KMS-11 (cell line): Measurements from ENCODE around the gene TTC3.

Experiments
- H2AFZ ChIP-seq: fragments of 200-600 bp; sonication (generic); 2 replicates; pipeline ENCODE4 v1.6.1; 2016; ENCODE audit warnings: antibody characterized with exemption, mixed run types, low read depth
- H3K27ac ChIP-seq: fragments of 200-600 bp; sonication (generic); 2 replicates; pipeline ENCODE4 v1.6.1; 2016; ENCODE audit warnings: mild to moderate bottlenecking, mixed run types
- H3K27me3 ChIP-seq: fragments of 200-600 bp; sonication (generic); 2 replicates; pipeline ENCODE4 v1.6.1; 2017; ENCODE audit warnings: mild to moderate bottlenecking, low read depth, mixed run types, moderate library complexity; ENCODE audit not compliant: insufficient read depth
- H3K36me3 ChIP-seq: fragments of 200-600 bp; sonication (generic); 2 replicates; pipeline ENCODE4 v1.6.1; 2017; ENCODE audit warnings: mild to moderate bottlenecking, mixed run types; ENCODE audit not compliant: insufficient read depth
- H3K4me1 ChIP-seq: fragments of 200-600 bp; sonication (generic); 2 replicates; pipeline ENCODE4 v1.6.1; 2016; ENCODE audit warnings: mild to moderate bottlenecking, low read depth, mixed run types; ENCODE audit not compliant: poor library complexity, severe bottlenecking
- H3K4me2 ChIP-seq: fragments of 200-600 bp; sonication (generic); 2 replicates; pipeline ENCODE4 v1.7.0; 2016; ENCODE audit warnings: mild to moderate bottlenecking, mixed run types
- H3K4me3 ChIP-seq: fragments of 200-600 bp; sonication (generic); IDR thresholded peaks from 2 replicates; pipeline ENCODE4 v1.6.1; 2017; ENCODE audit warnings: low read depth, low read length, mixed read lengths; ENCODE audit not compliant: insufficient read depth
- H3K79me2 ChIP-seq: fragments of 200-600 bp; sonication (generic); 2 replicates; pipeline ENCODE4 v1.6.1; 2016; ENCODE audit warnings: low read depth, mixed run types; ENCODE audit not compliant: insufficient read depth
- H3K9ac ChIP-seq: fragments of 200-600 bp; sonication (generic); 2 replicates; pipeline ENCODE4 v1.6.1; 2016; ENCODE audit warnings: mild to moderate bottlenecking, mixed run types
- H4K20me1 ChIP-seq: fragments of 200-600 bp; sonication (generic); 2 replicates; pipeline ENCODE4 v1.6.1; 2016; ENCODE audit warnings: mild to moderate bottlenecking, mixed run types; ENCODE audit not compliant: insufficient read depth
- TF ChIP-seq, protein P1 (sequence below): fragments of 200-600 bp; sonication (generic); conservative IDR thresholded peaks from 2 replicates; pipeline ENCODE4 v1.6.1; 2017; ENCODE audit warnings: low read depth, mild to moderate bottlenecking, antibody characterized with exemption, low read length, moderate library complexity, mixed read lengths

TTC3 gene

DNA sequence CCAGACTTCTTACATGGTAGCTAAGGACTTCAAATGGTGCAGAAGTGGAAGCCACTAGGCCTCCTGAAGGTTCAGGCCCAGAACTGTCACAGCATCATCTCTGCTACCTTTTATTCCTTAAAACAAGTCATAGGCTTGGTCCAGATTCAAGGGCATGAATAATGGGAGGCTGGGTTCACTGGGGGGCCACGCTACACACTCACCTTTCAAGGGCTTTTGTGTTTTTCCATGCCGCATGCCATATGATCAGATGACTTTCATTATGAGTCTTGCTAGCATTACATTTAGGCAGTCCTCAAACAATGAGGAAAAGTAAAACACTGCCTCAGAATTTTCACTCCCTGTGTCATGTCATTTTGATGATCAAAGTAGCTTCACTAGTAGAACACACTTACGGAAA is 110.7 kb downstream of the TTC3 start:
- Histone ChIP-seq H3K36me3 (0 out of 2 replicates have a peak, but pooled peaks cover 3% of the 10 kb centered on the region), H3K4me2 (no peak overlapping the region)

GRCh38 chr21:37184784-37185593 is 111.9 kb downstream of the TTC3 start:
- peaks cover 3% of the 10 kb centered on the region; the same call in 1 of the 2 replicates for H3K36me3 ChIP-seq
- no peak overlapping the region for H3K4me3 ChIP-seq
- no peaks in the 10 kb centered on the region for H3K27me3 ChIP-seq
- H3K27ac ChIP-seq, result no peak overlapping the region
- TF ChIP-seq, protein P1, sequence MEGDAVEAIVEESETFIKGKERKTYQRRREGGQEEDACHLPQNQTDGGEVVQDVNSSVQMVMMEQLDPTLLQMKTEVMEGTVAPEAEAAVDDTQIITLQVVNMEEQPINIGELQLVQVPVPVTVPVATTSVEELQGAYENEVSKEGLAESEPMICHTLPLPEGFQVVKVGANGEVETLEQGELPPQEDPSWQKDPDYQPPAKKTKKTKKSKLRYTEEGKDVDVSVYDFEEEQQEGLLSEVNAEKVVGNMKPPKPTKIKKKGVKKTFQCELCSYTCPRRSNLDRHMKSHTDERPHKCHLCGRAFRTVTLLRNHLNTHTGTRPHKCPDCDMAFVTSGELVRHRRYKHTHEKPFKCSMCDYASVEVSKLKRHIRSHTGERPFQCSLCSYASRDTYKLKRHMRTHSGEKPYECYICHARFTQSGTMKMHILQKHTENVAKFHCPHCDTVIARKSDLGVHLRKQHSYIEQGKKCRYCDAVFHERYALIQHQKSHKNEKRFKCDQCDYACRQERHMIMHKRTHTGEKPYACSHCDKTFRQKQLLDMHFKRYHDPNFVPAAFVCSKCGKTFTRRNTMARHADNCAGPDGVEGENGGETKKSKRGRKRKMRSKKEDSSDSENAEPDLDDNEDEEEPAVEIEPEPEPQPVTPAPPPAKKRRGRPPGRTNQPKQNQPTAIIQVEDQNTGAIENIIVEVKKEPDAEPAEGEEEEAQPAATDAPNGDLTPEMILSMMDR, result no peak
- no peaks in the 10 kb centered on the region for H3K4me1 ChIP-seq
- no peaks in the 10 kb centered on the region for H4K20me1 ChIP-seq
- H2AFZ ChIP-seq, result no peak overlapping the region
- no peak overlapping the region for H3K4me2 ChIP-seq
- no peaks in the 10 kb centered on the region for H3K79me2 ChIP-seq
- H3K9ac ChIP-seq, result no peak overlapping the region

More for the DNA sequence above, 110.7 kb downstream of the TTC3 start:
- Histone ChIP-seq H3K79me2 (no peaks in the 10 kb centered on the region), H2AFZ (no peak overlapping the region), H4K20me1 (no peaks in the 10 kb centered on the region), H3K4me3 (no peak overlapping the region), H3K27ac (no peak overlapping the region), H3K4me1 (no peaks in the 10 kb centered on the region), H3K9ac (no peak overlapping the region), H3K27me3 (no peaks in the 10 kb centered on the region)
- TF ChIP-seq, protein P1, result no peak

DNA sequence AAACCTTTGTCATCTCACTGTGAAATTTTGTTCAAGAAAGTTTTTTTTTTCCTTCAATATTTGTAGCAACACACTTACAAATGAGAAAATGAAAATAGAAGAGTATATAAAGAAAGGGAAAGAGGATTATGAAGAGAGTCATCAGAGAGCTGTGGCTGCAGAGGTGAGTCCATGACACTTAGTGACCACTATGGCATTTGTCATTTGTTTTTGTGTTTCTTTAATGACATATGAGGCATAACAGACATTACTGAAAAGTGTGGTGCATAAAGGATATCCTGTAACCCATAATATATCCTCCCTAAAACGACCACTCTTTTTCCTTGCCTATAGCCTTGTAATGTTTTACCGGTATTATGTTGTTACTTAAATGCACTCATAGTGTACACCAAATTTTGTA is 113.9 kb downstream of the TTC3 start:
- Histone ChIP-seq H3K79me2 (no peaks in the 10 kb centered on the region), H3K36me3 (peaks cover 3% of the 10 kb centered on the region; the same call in 1 of the 2 replicates), H3K4me3 (no peak overlapping the region), H3K27me3 (no peaks in the 10 kb centered on the region), H3K4me1 (no peaks in the 10 kb centered on the region), H2AFZ (no peak overlapping the region), H4K20me1 (no peaks in the 10 kb centered on the region), H3K27ac (no peak overlapping the region), H3K9ac (no peak overlapping the region), H3K4me2 (no peak overlapping the region)
- TF ChIP-seq, protein P1, result no peak

GRCh38 chr21:37188825-37189224 is 115.8 kb downstream of the TTC3 start:
- Histone ChIP-seq H2AFZ (no peak overlapping the region), H3K4me2 (no peak overlapping the region), H4K20me1 (no peaks in the 10 kb centered on the region), H3K36me3 (peaks cover 3% of the 10 kb centered on the region; the same call in 1 of the 2 replicates), H3K79me2 (no peaks in the 10 kb centered on the region), H3K27ac (no peak overlapping the region), H3K27me3 (no peaks in the 10 kb centered on the region), H3K9ac (no peak overlapping the region), H3K4me3 (no peak overlapping the region), H3K4me1 (no peaks in the 10 kb centered on the region)
- TF ChIP-seq, protein P1, result no peak
